Endodermal cell (in vitro differentiated cells): ENCODE results near the gene RASGRF2. TPM values are rescaled to one million over a fixed set of nuclear protein-coding genes. Genes with fewer than 3 reads are reported as not detected.

Experiments
- DNase-seq: peaks from one replicate; pipeline ENCODE4 v3.0.0-alpha.2; 2017
- H3K27ac ChIP-seq: 2 replicates; pipeline ENCODE4 v1.5.1; 2013; ENCODE audit warnings: mild to moderate bottlenecking, low read depth, low read length, moderate library complexity
- H3K27me3 ChIP-seq: 2 replicates; pipeline ENCODE4 v1.6.1; 2013; ENCODE audit warnings: mild to moderate bottlenecking, low read length, moderate library complexity; ENCODE audit not compliant: insufficient read depth, control insufficient read depth, poor library complexity, severe bottlenecking
- H3K36me3 ChIP-seq: 2 replicates; pipeline ENCODE4 v1.7.0; 2013; ENCODE audit warnings: mild to moderate bottlenecking, low read length, moderate library complexity; ENCODE audit not compliant: control insufficient read depth, insufficient read depth
- H3K4me1 ChIP-seq: one replicate; pipeline ENCODE4 v1.7.0; 2013; ENCODE audit warnings: low read length; ENCODE audit not compliant: control insufficient read depth, insufficient read depth
- H3K4me3 ChIP-seq: 2 replicates; pipeline ENCODE4 v1.5.1; 2013; ENCODE audit warnings: mild to moderate bottlenecking, low read length, moderate library complexity
- H3K9ac ChIP-seq: 2 replicates; pipeline ENCODE4 v1.6.1; 2013; ENCODE audit warnings: mild to moderate bottlenecking, low read length, moderate library complexity; ENCODE audit not compliant: poor library complexity, severe bottlenecking; ENCODE audit errors: extremely low read depth
- H3K9me3 ChIP-seq: 2 replicates; pipeline ENCODE4 v1.6.1; 2013; ENCODE audit warnings: mild to moderate bottlenecking, low read length, moderate library complexity; ENCODE audit not compliant: control insufficient read depth
- H3K27ac Mint-ChIP-seq: 2 replicates; pipeline ENCODE4 v1.8.0; 2020; ENCODE audit warnings: mixed read lengths
- H3K27me3 Mint-ChIP-seq: 2 replicates; pipeline ENCODE4 v1.8.0; 2021; ENCODE audit warnings: mild to moderate bottlenecking, mixed read lengths; ENCODE audit not compliant: insufficient read depth
- H3K36me3 Mint-ChIP-seq: 2 replicates; pipeline ENCODE4 v1.8.0; 2020; ENCODE audit warnings: low read depth, mixed read lengths
- H3K4me1 Mint-ChIP-seq: 2 replicates; pipeline ENCODE4 v1.8.0; 2020; ENCODE audit warnings: mixed read lengths
- H3K4me3 Mint-ChIP-seq: 2 replicates; pipeline ENCODE4 v1.8.0; 2020; ENCODE audit warnings: mild to moderate bottlenecking, moderate library complexity, mixed read lengths
- H3K9me3 Mint-ChIP-seq: 2 replicates; pipeline ENCODE4 v1.8.0; 2020; ENCODE audit warnings: mild to moderate bottlenecking, mixed read lengths
- WGBS, 2 experiments: methylation state at CpG; one replicate each; pipeline versions ENCODE4 v1.1.5 to v1.1.7; 2013; ENCODE audit warnings: missing lambda C conversion rate in 2 of 2, mixed read lengths in 1 of 2; ENCODE audit not compliant: insufficient coverage in 1 of 2, insufficient read length in 1 of 2; 5-methylcytosine and 5-hydroxymethylcytosine counted together
- total RNA-seq, 2 donors: library from RNA; stranded (reverse); fragmentation: NEBNext Ultra II Directional in 1 of 2; extraction: Animal tissue kit (Norgen Biotek cat#: 25700) in 1 of 2; gene quantifications; 2 replicates in 1 of 2; 3 replicates in 1 of 2; pipeline ENCODE4 v1.2.1, GENCODE V29; 2021
- TF ChIP-seq, protein P1 (sequence below): fragments of 200-600 bp; sonication (generic); conservative IDR thresholded peaks from 2 replicates; pipeline ENCODE4 v1.5.0; 2021; ENCODE audit warnings: antibody characterized with exemption, mild to moderate bottlenecking

Gene RASGRF2
- total RNA-seq, 2 donors from 2014 or later = 0.64 to 14.4 TPM

GRCh38 chr5:81183811-81184748 is 223.9 kb downstream of the RASGRF2 start:
- no peak overlapping the region for H3K4me3 Mint-ChIP-seq

GRCh38 chr5:81184749-81185110 is 224.6 kb downstream of the RASGRF2 start:
- Histone ChIP-seq H3K36me3 (peaks cover 9% of the 10 kb centered on the region), H3K4me1 (no peaks in the 10 kb centered on the region), H3K9me3 (no peaks in the 10 kb centered on the region), H3K27me3 (no peaks in the 10 kb centered on the region), H3K27ac (no peak overlapping the region), H3K4me3 (no peak overlapping the region), H3K9ac (no peak overlapping the region)
- H3K36me3 Mint-ChIP-seq = peaks cover 3% of the 10 kb centered on the region
- no peak overlapping the region for H3K4me3 Mint-ChIP-seq
- TF ChIP-seq, protein P1, sequence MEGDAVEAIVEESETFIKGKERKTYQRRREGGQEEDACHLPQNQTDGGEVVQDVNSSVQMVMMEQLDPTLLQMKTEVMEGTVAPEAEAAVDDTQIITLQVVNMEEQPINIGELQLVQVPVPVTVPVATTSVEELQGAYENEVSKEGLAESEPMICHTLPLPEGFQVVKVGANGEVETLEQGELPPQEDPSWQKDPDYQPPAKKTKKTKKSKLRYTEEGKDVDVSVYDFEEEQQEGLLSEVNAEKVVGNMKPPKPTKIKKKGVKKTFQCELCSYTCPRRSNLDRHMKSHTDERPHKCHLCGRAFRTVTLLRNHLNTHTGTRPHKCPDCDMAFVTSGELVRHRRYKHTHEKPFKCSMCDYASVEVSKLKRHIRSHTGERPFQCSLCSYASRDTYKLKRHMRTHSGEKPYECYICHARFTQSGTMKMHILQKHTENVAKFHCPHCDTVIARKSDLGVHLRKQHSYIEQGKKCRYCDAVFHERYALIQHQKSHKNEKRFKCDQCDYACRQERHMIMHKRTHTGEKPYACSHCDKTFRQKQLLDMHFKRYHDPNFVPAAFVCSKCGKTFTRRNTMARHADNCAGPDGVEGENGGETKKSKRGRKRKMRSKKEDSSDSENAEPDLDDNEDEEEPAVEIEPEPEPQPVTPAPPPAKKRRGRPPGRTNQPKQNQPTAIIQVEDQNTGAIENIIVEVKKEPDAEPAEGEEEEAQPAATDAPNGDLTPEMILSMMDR = no peak
- no peaks in the 10 kb centered on the region for H3K27me3 Mint-ChIP-seq
- H3K9me3 Mint-ChIP-seq = no peaks in the 10 kb centered on the region
- peaks cover 9% of the 10 kb centered on the region for H3K4me1 Mint-ChIP-seq
- H3K27ac Mint-ChIP-seq = no peak overlapping the region
- DNase-seq = no peak
- 91 to 95% methylated on average over 5 to 6 of the region's 6 CpGs for WGBS, 2 experiments

More at GRCh38 chr5:81183811-81184748, 223.9 kb downstream of the RASGRF2 start:
- DNase-seq = no peak
- Histone ChIP-seq H3K4me3 (no peak overlapping the region), H3K9ac (no peak overlapping the region), H3K27me3 (no peaks in the 10 kb centered on the region), H3K4me1 (no peaks in the 10 kb centered on the region), H3K36me3 (peaks cover 9% of the 10 kb centered on the region), H3K27ac (no peak overlapping the region), H3K9me3 (no peaks in the 10 kb centered on the region)
- TF ChIP-seq, protein P1 = no peak
- Mint-ChIP-seq H3K36me3 (peaks cover 3% of the 10 kb centered on the region), H3K9me3 (no peaks in the 10 kb centered on the region), H3K27me3 (no peaks in the 10 kb centered on the region), H3K27ac (no peak overlapping the region), H3K4me1 (peaks cover 9% of the 10 kb centered on the region)
- WGBS, 2 experiments = 94 to 97% methylated on average over 9 to 11 of the region's 11 CpGs

GRCh38 chr5:81187885-81188284 is 227.7 kb downstream of the RASGRF2 start:
- Histone ChIP-seq H3K27me3 (no peaks in the 10 kb centered on the region), H3K9ac (no peak overlapping the region), H3K36me3 (peaks cover 9% of the 10 kb centered on the region), H3K4me3 (no peak overlapping the region), H3K27ac (no peak overlapping the region), H3K4me1 (no peaks in the 10 kb centered on the region), H3K9me3 (no peaks in the 10 kb centered on the region)
- 78 to 83% methylated on average over 6 of the region's 6 CpGs for WGBS, 2 experiments
- Mint-ChIP-seq H3K4me1 (peaks cover 7% of the 10 kb centered on the region), H3K9me3 (no peaks in the 10 kb centered on the region), H3K27ac (no peak overlapping the region), H3K36me3 (peaks cover 5% of the 10 kb centered on the region), H3K27me3 (no peaks in the 10 kb centered on the region), H3K4me3 (no peak overlapping the region)
- DNase-seq = no peak
- TF ChIP-seq, protein P1 = no peak
